ENCODE data around the gene CLASP1. TPM values are rescaled to one million over a fixed set of nuclear protein-coding genes. Genes with fewer than 3 reads are reported as not detected.

CLASP1 gene
- total RNA-seq, 2 experiments from 2014 or later: 58.0 to 58.5 TPM

DNA sequence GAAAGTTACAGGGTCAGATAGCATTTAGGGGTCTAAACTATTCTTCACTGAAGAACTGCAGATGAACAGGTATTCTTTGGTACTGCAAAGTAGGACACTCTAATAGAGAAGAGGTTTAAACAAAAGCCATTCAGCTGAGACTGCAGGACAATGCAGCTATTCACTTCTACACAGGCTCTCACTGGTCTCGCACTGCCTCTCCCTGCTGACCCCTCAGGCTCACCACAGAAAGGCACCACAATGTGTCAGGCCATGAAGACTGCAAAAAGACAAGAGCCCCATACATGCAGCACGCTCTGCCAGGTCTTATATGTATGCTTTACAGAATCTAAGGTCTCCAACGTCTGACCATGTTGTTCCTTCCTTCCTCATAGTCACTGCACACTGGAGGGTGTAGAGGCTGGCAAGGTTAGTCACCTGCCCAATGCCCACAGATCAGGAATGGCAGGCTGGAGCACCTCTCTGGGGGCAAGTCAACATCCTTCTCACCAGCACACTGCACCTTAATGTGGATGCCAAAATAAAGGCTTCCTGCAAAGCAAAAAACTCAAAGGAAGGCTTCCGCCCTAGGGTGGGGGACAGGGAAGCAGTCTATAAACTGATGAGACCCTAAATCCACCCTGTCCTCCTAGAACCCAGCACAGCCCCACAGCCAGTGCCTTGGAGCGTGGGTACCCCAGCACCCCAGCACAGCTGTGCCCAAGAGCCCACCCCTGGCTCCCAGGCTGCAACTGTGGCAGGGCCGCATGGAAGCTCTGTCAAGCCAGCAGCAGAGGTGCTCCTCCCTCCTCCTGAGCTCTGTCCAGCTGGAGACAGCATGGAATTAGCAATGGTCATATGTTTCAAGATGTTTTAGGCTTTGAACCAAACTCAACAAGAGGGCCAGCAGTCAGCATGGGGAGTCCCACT is 129.3 kb downstream of the CLASP1 start:
- no peak overlapping the region for H3K4me3 Mint-ChIP-seq
- Histone ChIP-seq H3K27me3 (ENCODE audit: control insufficient read depth in 1 of 2, insufficient read depth in 2 of 2, low read length in 2 of 2) (no peaks in the 10 kb centered on the region), H3K9me3 (ENCODE audit: control insufficient read depth in 1 of 2, insufficient read depth in 1 of 2, low read length in 2 of 2) (no peaks in the 10 kb centered on the region), H3K36me3 (ENCODE audit: insufficient read depth, low read length) (peaks cover 54% of the 10 kb centered on the region), H3K4me3 (ENCODE audit: low read length) (no peak overlapping the region), H3K27ac (ENCODE audit: low read depth in 1 of 2, low read length in 2 of 2) (no peak overlapping the region), H3K4me1 (ENCODE audit: insufficient read depth, low read length) (no peaks in the 10 kb centered on the region)
- H3K27me3 Mint-ChIP-seq: no peaks in the 10 kb centered on the region
- DNase-seq: no peak
- ChIA-PET CTCF (no interaction called here), POLR2A (interaction anchor here (0.8 kb wide), 1 partner anchor 11 kb away, joined by 3 read pairs; the partner anchor contains the start of gene RNU4ATAC)
- H3K27ac Mint-ChIP-seq: no peak overlapping the region
- intact Hi-C loops (cut with DNase I, micrococcal nuclease): no loop called here
- no peak for ATAC-seq (ENCODE audit: poor library complexity)
- H3K4me1 Mint-ChIP-seq (ENCODE audit: low read depth): no peaks in the 10 kb centered on the region
- H3K36me3 Mint-ChIP-seq (ENCODE audit: low read depth): peaks cover 83% of the 10 kb centered on the region
- TF ChIP-seq, protein P1, sequence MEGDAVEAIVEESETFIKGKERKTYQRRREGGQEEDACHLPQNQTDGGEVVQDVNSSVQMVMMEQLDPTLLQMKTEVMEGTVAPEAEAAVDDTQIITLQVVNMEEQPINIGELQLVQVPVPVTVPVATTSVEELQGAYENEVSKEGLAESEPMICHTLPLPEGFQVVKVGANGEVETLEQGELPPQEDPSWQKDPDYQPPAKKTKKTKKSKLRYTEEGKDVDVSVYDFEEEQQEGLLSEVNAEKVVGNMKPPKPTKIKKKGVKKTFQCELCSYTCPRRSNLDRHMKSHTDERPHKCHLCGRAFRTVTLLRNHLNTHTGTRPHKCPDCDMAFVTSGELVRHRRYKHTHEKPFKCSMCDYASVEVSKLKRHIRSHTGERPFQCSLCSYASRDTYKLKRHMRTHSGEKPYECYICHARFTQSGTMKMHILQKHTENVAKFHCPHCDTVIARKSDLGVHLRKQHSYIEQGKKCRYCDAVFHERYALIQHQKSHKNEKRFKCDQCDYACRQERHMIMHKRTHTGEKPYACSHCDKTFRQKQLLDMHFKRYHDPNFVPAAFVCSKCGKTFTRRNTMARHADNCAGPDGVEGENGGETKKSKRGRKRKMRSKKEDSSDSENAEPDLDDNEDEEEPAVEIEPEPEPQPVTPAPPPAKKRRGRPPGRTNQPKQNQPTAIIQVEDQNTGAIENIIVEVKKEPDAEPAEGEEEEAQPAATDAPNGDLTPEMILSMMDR (IDR thresholded peaks at IDR 0.05): no peak
- no peaks in the 10 kb centered on the region for H3K9me3 Mint-ChIP-seq

GRCh38 chr2:121519153-121519552 is 130.1 kb downstream of the CLASP1 start:
- intact Hi-C loops (cut with DNase I, micrococcal nuclease): no loop called here
- Mint-ChIP-seq H3K4me1 (ENCODE audit: low read depth) (no peaks in the 10 kb centered on the region), H3K9me3 (no peaks in the 10 kb centered on the region), H3K36me3 (ENCODE audit: low read depth) (peaks cover 84% of the 10 kb centered on the region), H3K27me3 (no peaks in the 10 kb centered on the region), H3K4me3 (no peak overlapping the region), H3K27ac (peak overlapping the region; percentile 24)
- no peak for ATAC-seq (ENCODE audit: poor library complexity)
- CTCF ChIA-PET: no interaction called here
- Histone ChIP-seq H3K27me3 (ENCODE audit: control insufficient read depth in 1 of 2, insufficient read depth in 2 of 2, low read length in 2 of 2) (no peaks in the 10 kb centered on the region), H3K4me1 (ENCODE audit: insufficient read depth, low read length) (no peaks in the 10 kb centered on the region), H3K4me3 (ENCODE audit: low read length) (no peak overlapping the region), H3K36me3 (ENCODE audit: insufficient read depth, low read length) (peaks cover 57% of the 10 kb centered on the region), H3K9me3 (ENCODE audit: control insufficient read depth in 1 of 2, insufficient read depth in 1 of 2, low read length in 2 of 2) (no peaks in the 10 kb centered on the region), H3K27ac (ENCODE audit: low read depth in 1 of 2, low read length in 2 of 2) (no peak overlapping the region)
- POLR2A ChIA-PET: interaction anchor here (0.8 kb wide), 1 partner anchor 12 kb away, joined by 3 read pairs; the partner anchor contains the start of gene RNU4ATAC
- TF ChIP-seq, protein P1 (IDR thresholded peaks at IDR 0.05): no peak
- DNase-seq: no peak

DNA sequence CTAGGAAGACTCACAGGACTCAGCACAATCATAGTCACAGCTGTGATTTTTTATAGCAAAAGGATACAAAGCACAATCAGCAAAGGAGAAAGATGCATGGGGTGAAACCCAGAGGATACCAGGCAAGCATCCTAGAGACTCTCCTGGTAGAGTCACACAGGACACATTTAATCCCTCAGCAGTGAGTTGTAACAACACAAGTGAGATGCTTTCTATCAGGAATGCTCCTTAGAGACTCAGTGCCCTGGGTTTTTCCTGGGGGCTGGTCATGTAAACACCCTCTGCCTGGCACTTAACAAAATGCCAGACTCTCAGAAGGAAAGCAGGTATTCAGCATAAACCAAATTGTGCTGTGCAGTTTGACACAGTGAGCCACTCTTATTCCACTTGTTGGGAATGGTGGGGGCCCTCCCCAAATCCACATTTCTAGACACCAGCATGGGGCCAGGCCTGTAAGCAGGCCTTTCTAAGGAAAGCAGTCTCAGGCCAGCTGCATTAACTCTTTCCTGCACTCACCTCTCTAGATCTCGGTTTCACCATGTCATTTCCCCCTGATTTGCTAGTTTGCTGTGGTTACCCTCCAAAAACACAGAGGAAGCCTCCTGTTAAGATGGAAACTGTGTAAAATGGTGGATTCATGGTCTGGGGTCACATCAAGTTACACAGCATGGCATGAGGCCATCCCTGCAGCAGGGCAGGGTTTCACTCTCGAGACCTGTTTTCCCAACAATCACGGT is 135.5 kb downstream of the CLASP1 start:
- H3K27me3 ChIP-seq (ENCODE audit: control insufficient read depth in 1 of 2, insufficient read depth in 2 of 2, low read length in 2 of 2): no peaks in the 10 kb centered on the region
- CTCF ChIA-PET: no interaction called here
- POLR2A ChIA-PET: interaction anchor here (1.0 kb wide), 1 partner anchor 222 kb away, joined by 3 read pairs; no protein-coding TSS in a partner anchor
- H3K27ac ChIP-seq (ENCODE audit: low read depth in 1 of 2, low read length in 2 of 2): no peak overlapping the region
- H3K4me1 Mint-ChIP-seq (ENCODE audit: low read depth): no peaks in the 10 kb centered on the region
- TF ChIP-seq, protein P1 (IDR thresholded peaks at IDR 0.05): no peak
- DNase-seq: no peak
- no peak overlapping the region for H3K27ac Mint-ChIP-seq
- intact Hi-C loops (cut with DNase I, micrococcal nuclease): no loop called here
- peaks cover 36% of the 10 kb centered on the region for H3K36me3 ChIP-seq (ENCODE audit: insufficient read depth, low read length)
- no peaks in the 10 kb centered on the region for H3K27me3 Mint-ChIP-seq
- no peak overlapping the region for H3K4me3 Mint-ChIP-seq
- H3K4me1 ChIP-seq (ENCODE audit: insufficient read depth, low read length): no peaks in the 10 kb centered on the region
- H3K4me3 ChIP-seq (ENCODE audit: low read length): no peak overlapping the region
- H3K9me3 Mint-ChIP-seq: no peaks in the 10 kb centered on the region
- no peak for ATAC-seq (ENCODE audit: poor library complexity)
- peaks cover 86% of the 10 kb centered on the region for H3K36me3 Mint-ChIP-seq (ENCODE audit: low read depth)
- peaks cover 5% of the 10 kb centered on the region in 2 experiments for H3K9me3 ChIP-seq (ENCODE audit: control insufficient read depth in 1 of 2, insufficient read depth in 1 of 2, low read length in 2 of 2)

Measured in CD4-positive, alpha-beta T cell (primary cell).